Left forelimb (tissue), 1 donor: ENCODE measurements around the gene B3GAT3.
A peak's percentile ranks its signal among the peaks of the same experiment; 100 is the strongest.
"Not testable (repeated sequence)": the region's sequence is repeated elsewhere in the genome, so short reads cannot be mapped to it uniquely, and the experiment has no call there.

Experiments
- DNase-seq: peaks from one replicate; pipeline ENCODE4 v3.0.0-alpha.2; 2018; ENCODE audit warnings: low spot score

Gene B3GAT3

DNA sequence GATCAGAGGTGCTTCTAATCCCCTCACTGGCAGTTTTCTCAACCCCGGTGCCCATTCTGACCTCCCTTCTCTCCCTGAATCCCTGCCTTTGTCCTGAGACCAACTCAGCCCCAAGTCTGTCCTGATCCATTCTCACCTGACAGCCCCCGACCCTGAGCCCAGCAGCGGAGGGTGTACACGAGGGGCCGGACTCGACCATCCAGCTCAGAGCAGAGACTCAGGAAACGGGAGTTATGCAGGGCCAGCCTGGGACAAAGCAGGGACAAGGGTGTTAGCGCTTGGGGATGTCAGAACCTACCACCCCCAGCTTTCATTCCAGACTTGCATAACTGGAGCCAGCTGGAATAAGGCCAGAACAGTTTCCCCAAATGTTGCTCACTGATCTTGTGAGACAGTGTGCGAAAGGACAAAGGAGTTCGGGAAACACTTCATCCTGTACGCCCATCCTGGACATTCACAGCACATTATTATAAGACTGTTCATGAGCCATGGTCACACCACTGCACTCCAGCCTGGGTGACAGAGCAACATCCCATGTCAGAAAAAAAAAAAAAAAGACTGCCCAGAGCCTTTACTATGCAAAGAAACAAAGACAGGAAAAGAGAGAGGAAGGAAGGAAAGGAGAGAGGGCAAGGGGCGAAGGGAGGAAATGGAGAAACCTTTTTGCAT lies 44.6 kb downstream of the B3GAT3 start:
- DNase-seq: no peak

- DNase-seq: no peak
These were observed 45.9 kb downstream of the B3GAT3 start for GRCh38 chr11:62575837-62576236.

GRCh38 chr11:62575156-62575555 lies 46.6 kb downstream of the B3GAT3 start:
- DNase-seq: no peak

DNA sequence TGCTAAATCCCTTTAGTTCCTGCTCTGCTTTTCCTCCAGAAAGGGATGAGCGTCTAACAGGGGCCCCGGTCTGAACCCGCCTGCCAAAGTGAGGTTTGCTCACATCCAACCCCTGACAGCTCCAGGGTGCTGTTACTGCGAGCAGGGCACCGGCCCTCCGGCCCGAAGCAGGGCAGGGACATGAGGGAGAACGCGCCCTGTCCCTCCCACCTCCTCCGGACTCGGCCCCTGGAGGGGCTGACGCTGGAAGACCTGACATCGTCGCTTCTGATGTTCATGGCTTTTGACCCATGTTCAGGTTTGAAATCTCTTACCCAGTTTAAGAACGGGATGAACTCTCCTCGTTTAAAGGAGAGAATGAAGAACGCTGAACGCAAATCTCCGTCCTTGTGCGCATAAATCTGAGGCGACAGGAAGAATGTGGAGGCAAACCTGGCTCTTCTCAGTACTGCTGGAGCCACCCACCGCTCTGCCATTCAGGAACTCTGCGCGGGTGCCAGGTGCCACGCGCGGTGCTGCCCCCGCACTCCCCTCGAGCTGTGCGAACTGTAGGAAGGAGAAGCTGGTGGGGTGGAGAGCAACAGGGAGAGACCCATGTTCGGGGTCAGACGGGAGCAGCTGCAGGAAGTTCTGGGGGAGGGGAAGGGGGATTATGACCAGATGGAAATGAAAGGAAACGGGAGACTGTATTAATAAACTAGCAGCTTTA lies 47.3 kb downstream of the B3GAT3 start:
- no peak for DNase-seq

GRCh38 chr11:62573592-62574362 lies 48.0 kb downstream of the B3GAT3 start, which contains the start of gene EEF1G:
Gene EEF1G (minus strand): TSS chr11:62573891. CDS start chr11:62573842, 49 bp downstream.
- DNase-seq: peak; percentile 99

DNA sequence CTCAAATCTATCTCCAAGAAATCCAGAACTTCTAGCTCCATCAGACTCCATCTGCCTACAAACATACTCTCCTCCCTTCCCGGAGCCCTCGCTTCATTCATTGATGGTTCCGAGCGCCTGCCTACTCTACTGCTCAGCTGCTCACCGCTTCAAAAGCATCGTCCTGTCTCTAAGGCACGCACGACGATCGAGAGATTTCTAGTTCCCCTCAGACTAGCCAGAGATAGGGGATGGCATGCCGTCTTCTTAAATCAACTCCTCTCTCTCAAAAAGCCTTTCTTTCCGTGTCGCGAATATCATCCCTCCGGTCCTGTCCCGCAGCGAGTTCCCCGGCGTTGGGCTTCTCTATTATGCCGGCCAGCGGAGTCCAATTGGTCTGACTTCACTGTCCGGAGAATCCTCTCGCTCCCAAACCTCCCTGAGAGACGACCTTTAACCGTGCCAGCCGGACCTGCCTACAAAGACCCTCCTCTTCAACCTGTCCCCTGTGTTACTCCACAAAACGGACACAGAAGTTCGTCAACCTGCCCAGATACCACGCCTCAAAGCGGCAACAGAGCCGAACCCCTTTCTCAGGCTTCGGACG lies 48.7 kb downstream of the B3GAT3 start:
- DNase-seq: no peak

DNA sequence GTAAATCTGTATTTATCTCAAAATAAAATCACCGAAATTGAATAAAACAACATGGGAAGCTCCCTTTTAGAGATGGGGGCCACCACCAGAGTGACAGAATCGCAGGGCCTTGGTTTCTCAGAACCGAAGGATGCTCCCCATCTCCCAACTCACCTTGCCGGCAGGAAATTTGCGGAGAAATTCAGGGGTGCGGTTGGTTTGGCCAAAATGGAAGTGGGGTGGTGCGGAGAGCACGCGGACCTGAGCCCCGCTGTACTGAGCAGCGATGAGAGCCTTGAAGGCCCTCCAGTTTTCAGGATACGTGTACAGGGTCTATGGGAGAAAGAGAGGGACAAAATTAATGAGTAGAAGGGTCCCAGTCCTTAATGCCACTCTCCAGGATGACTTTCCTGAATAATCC lies 49.4 kb downstream of the B3GAT3 start:
- DNase-seq: no peak

DNA sequence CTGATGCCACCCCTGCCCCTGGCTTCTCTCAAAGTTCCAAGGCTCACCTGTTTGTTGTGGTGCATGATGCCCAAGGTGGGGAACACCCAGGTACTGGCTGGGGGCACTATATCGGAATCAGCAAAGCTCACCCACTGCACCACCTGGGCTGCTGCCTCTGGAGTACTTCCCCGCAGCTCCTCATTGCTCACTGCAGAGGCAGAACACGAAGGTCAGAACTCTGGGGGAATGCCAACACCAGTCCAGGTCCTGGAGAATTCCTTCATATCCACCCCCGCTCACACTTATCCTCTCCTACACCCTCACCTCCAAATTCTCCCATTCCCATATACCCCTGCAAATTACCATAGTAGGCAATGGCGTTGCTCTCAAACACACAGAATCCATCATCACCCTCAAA lies 50.3 kb downstream of the B3GAT3 start:
- DNase-seq: not testable (repeated sequence)

DNA sequence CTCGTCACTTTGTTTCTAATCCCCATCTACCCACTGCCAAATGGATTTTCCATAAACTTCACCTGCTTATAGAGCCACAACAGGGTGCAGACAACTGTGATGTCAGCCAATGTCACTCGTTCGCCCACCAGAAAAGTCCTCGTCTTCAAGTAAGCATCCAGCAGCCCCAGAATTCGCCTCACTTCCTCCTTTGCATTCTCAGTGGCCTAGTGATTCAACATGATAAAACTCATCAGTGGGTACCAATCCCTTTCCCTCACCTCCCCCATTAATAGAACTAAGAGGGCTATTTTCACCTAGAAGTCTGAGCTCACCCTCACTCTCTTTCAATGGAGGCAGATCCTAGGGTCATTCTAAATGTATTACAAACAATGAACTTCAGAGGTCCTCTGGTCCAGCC lies 50.9 kb downstream of the B3GAT3 start:
- not testable (repeated sequence) for DNase-seq

- DNase-seq: no peak
These were observed 52.2 kb downstream of the B3GAT3 start for GRCh38 chr11:62569611-62570010.

- DNase-seq: no peak
These were observed 54.7 kb downstream of the B3GAT3 start for GRCh38 chr11:62567018-62567633.

DNA sequence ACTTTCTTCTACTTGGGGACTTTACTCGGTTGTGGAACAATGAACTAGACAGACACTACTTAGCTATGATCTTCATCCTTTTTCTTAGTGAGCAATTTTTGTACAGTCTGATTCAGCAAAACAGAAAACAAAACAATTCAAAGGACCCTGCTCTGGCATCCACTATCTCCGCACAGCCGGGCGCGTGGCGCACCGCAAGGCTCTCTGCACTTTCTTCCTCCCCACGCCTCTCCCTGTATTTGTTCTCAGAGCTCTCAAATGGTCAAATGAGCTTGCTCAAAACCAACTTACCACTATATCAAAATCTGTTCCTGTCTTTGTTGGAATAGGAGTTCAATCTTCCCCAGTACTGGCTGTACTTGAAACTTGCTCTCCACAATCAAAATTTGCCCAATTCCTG lies 55.5 kb downstream of the B3GAT3 start:
- no peak for DNase-seq
